ENCODE measurements around the gene LIAS. TPM values are rescaled to one million over a fixed set of nuclear protein-coding genes. Genes with fewer than 3 reads are reported as not detected.
"Not testable (repeated sequence)": the region's sequence is repeated elsewhere in the genome, so short reads cannot be mapped to it uniquely, and the experiment has no call there.

The LIAS gene
- total RNA-seq, 2 donors from 2014 or later: 11.2 to 15.3 TPM

DNA sequence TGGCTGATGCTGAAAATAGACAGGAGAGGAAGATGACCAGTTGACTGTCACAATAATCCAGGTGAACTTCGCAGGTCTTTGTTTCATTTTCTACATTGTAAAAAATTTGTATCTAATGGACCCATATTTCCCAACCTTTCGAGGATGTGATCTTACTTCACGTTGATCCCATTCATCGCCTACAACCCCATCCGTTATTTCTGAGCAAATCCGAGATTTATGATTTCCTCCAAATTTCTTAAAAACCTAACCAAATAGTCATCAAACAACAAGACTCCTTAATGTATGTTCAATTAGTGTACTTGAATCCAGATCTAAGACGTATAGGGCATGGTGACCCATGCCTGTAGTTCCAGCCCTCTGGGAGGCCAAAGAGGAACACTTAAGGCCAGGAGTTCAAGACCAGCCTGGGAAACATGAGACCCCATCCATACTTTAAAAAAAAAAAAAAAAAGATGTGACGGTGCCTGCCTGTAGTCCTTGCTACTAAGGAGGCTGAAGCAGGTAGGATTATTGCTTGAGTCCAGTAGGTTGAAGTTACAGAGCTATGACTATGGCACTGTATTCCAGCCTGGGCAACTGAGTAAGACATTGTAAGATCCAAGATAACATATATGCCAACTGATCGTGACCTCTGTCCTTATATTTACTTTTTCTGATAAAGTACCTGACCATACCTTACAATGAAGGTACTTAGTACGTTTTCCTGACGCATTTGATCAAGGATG, 5.8 kb upstream of the LIAS start:
- Histone ChIP-seq H3K9me3 (no peaks in the 10 kb centered on the region), H3K4me1 (replicated peaks) (peaks cover 6% of the 10 kb centered on the region), H3K4me3 (no peak overlapping the region), H3K36me3 (peaks cover 5 to 10% of the 10 kb centered on the region in 2 donors), H3K27me3 (replicated peaks; ENCODE audit: insufficient read depth) (no peaks in the 10 kb centered on the region), H3K27ac (no peak overlapping the region)
- DNase-seq (ENCODE audit: low spot score): no peak
- 85% methylated on average over 11 of the region's 11 CpGs for WGBS
- intact Hi-C loops (cut with DNase I): loop anchor here (10.0 kb wide), 1 partner anchor 88 kb away; the partner anchor contains the start of gene RFC1
- TF ChIP-seq, protein P1, sequence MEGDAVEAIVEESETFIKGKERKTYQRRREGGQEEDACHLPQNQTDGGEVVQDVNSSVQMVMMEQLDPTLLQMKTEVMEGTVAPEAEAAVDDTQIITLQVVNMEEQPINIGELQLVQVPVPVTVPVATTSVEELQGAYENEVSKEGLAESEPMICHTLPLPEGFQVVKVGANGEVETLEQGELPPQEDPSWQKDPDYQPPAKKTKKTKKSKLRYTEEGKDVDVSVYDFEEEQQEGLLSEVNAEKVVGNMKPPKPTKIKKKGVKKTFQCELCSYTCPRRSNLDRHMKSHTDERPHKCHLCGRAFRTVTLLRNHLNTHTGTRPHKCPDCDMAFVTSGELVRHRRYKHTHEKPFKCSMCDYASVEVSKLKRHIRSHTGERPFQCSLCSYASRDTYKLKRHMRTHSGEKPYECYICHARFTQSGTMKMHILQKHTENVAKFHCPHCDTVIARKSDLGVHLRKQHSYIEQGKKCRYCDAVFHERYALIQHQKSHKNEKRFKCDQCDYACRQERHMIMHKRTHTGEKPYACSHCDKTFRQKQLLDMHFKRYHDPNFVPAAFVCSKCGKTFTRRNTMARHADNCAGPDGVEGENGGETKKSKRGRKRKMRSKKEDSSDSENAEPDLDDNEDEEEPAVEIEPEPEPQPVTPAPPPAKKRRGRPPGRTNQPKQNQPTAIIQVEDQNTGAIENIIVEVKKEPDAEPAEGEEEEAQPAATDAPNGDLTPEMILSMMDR (IDR thresholded peaks at IDR 0.05): no peak
- TF ChIP-seq POLR2A (IDR thresholded peaks at IDR 0.05) (no peak), POLR2AphosphoS5 (IDR thresholded peaks at IDR 0.05) (no peak)

DNA sequence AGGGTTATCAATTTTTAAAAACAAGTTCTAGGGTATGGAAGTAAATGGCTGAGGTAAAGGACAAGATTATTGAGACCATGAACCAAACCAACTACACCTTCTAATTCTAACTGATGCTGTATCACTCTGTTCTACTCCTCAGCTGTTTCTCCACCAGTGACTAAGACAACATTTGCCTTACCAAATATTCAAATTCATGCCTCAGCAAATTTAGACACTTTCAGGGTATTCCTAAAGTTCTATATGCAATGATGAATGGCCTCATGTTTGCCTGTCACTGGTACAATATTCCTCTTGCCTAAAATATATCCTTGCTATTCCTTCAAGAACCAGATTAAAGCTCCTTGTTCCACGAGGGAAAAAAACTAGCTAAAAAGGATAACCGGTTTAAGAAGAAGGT, 5.1 kb upstream of the LIAS start:
- TF ChIP-seq, protein P1 (IDR thresholded peaks at IDR 0.05): no peak
- TF ChIP-seq POLR2AphosphoS5 (IDR thresholded peaks at IDR 0.05) (no peak), POLR2A (IDR thresholded peaks at IDR 0.05) (no peak)
- H3K36me3 ChIP-seq: peaks cover 5 to 10% of the 10 kb centered on the region in 2 donors
- H3K9me3 ChIP-seq: no peaks in the 10 kb centered on the region
- no peaks in the 10 kb centered on the region for H3K27me3 ChIP-seq (replicated peaks; ENCODE audit: insufficient read depth)
- peaks cover 6% of the 10 kb centered on the region for H3K4me1 ChIP-seq (replicated peaks)
- H3K27ac ChIP-seq: no peak overlapping the region
- 76% methylated on average over 2 of the region's 2 CpGs for WGBS
- no peak overlapping the region for H3K4me3 ChIP-seq
- intact Hi-C loops (cut with DNase I): loop anchor here (10.0 kb wide), 1 partner anchor 89 kb away; the partner anchor contains the start of gene RFC1
- no peak for DNase-seq (ENCODE audit: low spot score)

DNA sequence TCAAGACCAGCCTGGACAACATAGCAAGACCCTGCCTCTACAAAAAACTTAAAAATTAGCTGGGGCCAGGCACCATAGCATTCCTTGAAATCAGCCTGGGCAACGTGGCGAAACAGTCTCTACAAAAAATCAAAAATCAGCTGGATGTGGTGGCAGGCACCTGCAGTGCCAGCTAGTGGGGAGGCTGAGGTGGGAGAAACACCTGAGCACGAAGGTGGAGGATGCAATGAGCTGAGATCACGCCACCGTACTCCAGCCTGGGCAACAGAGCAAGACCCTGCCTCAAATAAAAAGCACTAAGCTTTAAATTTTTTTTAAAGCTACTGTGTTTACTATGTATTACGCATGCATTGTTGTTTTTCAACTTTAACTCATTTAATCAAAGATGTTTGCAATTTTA, 3.4 kb upstream of the LIAS start:
- H3K36me3 ChIP-seq: peaks cover 5 to 10% of the 10 kb centered on the region in 2 donors

DNA sequence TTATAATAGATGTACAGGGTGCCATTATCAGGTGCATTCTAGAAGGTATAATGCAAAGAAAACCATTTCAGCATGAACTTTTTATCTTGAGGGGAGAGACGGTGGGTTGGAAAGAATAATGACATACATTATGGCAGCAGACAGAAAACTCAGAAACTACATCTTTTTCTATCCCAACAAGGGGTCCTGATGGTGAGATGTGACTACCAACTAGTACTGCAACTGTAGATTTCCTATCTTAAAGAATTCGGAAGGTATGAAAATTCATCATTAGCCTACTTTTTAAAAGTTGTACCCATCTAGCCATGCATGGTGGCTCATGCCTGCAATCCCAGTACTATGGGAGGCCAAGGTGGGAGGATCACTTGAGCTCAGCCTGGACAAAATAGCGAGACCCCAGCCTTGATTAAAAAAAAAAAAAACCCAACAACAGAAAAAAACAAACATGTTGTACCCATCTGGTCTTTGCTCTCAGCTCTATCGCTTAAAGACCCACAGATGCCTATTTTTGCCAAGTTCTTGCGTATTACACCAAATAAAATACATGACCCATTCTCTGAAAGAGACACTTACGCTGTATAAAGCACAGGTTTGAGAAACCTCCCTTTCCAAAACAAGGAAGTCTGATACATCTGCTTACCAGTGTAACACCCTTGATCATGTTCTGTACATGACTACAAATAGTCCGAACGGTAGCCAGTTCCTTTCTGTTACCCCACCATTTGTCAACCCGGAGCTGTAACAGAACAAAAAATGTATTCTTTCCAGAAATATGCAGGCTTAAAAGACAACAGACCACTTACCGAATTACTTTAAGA, 1.7 kb upstream of the LIAS start:
- Histone ChIP-seq H3K36me3 (peaks cover 5 to 10% of the 10 kb centered on the region in 2 donors), H3K9me3 (no peaks in the 10 kb centered on the region), H3K27me3 (replicated peaks; ENCODE audit: insufficient read depth) (no peaks in the 10 kb centered on the region), H3K4me3 (peak overlapping the region; percentile 68 to 75), H3K27ac (peak overlapping the region in 1 of 2 donors; percentile 92), H3K4me1 (replicated peaks) (peaks cover 6% of the 10 kb centered on the region)
- WGBS: 70% methylated on average over 10 of the region's 10 CpGs
- intact Hi-C loops (cut with DNase I): loop anchor here (5.0 to 10.0 kb wide), 2 partner anchors 92 to 600 kb away; partner anchors contain the start of genes N4BP2 and RFC1
- TF ChIP-seq POLR2AphosphoS5 (IDR thresholded peaks at IDR 0.05) (no peak), POLR2A (IDR thresholded peaks at IDR 0.05) (no peak)
- TF ChIP-seq, protein P1 (IDR thresholded peaks at IDR 0.05): no peak
- DNase-seq (ENCODE audit: low spot score): no peak

More for the DNA sequence above, 3.4 kb upstream of the LIAS start:
- Histone ChIP-seq H3K4me1 (replicated peaks) (peaks cover 6% of the 10 kb centered on the region), H3K27me3 (replicated peaks; ENCODE audit: insufficient read depth) (no peaks in the 10 kb centered on the region), H3K9me3 (no peaks in the 10 kb centered on the region), H3K27ac (no peak overlapping the region), H3K4me3 (no peak overlapping the region)
- TF ChIP-seq POLR2AphosphoS5 (IDR thresholded peaks at IDR 0.05) (no peak), POLR2A (IDR thresholded peaks at IDR 0.05) (no peak)
- TF ChIP-seq, protein P1 (IDR thresholded peaks at IDR 0.05): no peak
- intact Hi-C loops (cut with DNase I): loop anchor here (5.0 to 10.0 kb wide), 2 partner anchors 91 to 602 kb away; partner anchors contain the start of genes N4BP2 and RFC1
- 94% methylated on average over 6 of the region's 6 CpGs for WGBS
- no peak for DNase-seq (ENCODE audit: low spot score)

DNA sequence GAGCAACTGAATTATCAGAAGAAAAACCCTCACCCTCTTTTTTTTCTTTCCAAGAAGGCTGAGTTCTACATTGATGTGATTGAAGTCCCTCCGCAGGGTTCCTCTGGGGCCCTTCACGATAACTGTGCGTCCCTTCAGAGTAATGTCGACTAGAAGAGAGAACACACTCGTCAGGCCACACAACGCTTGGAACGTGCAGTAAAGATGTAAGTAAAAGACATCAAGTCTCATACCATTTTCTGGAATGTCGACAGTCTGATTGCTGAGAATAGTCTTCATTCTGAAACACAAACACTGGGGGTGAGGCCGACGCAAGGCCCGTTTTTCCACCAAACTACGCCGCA, 723 bp upstream of the LIAS start:
- not testable (repeated sequence) for DNase-seq (ENCODE audit: low spot score); H3K4me1 ChIP-seq (replicated peaks); H3K27me3 ChIP-seq (replicated peaks; ENCODE audit: insufficient read depth); H3K36me3 ChIP-seq; H3K9me3 ChIP-seq
- under 1% methylated on average over 13 of the region's 13 CpGs for WGBS
- Histone ChIP-seq H3K27ac (peak overlapping the region; percentile 92 to 94), H3K4me3 (peak overlapping the region; percentile 68 to 75)
- intact Hi-C loops (cut with DNase I): loop anchor here (5.0 to 10.0 kb wide), 2 partner anchors 93 to 599 kb away; partner anchors contain the start of genes N4BP2 and RFC1
